ENCODE measurements around the gene PDF.
"Not testable (repeated sequence)": the region's sequence is repeated elsewhere in the genome, so short reads cannot be mapped to it uniquely, and the experiment has no call there.

PDF gene

GRCh38 chr16:69314534-69314933 lies 15.9 kb downstream of the PDF start:
- no peak for DNase-seq

- DNase-seq: no peak
Observed at GRCh38 chr16:69313469-69313868, 16.9 kb downstream of the PDF start.

- peak; percentile 41 for DNase-seq
Observed at GRCh38 chr16:69311533-69312387, 18.6 kb downstream of the PDF start.

- peak; percentile 92 for DNase-seq
Observed at GRCh38 chr16:69310653-69311532, 19.5 kb downstream of the PDF start, which contains the start of gene VPS4A. Gene VPS4A, plus strand, starts transcription at chr16:69311350. Its CDS starts 162 bp downstream, at chr16:69311512.

- DNase-seq: no peak
Observed at GRCh38 chr16:69309316-69309715, 21.1 kb downstream of the PDF start.

- no peak for DNase-seq
Observed at GRCh38 chr16:69307856-69308255, 22.5 kb downstream of the PDF start.

GRCh38 chr16:69307091-69307490 lies 23.3 kb downstream of the PDF start:
- DNase-seq: no peak

- no peak for DNase-seq
Observed at GRCh38 chr16:69306031-69306430, 24.4 kb downstream of the PDF start.

- no peak for DNase-seq
Observed at GRCh38 chr16:69302301-69302700, 28.1 kb downstream of the PDF start.

GRCh38 chr16:69301861-69302260 lies 28.5 kb downstream of the PDF start:
- DNase-seq: no peak

GRCh38 chr16:69301187-69301586 lies 29.2 kb downstream of the PDF start:
- DNase-seq: no peak

- no peak for DNase-seq
Observed at GRCh38 chr16:69298261-69298660, 32.1 kb downstream of the PDF start.

GRCh38 chr16:69296771-69297170 lies 33.6 kb downstream of the PDF start:
- not testable (repeated sequence) for DNase-seq

- DNase-seq: no peak
Observed at GRCh38 chr16:69294051-69294450, 36.3 kb downstream of the PDF start.

GRCh38 chr16:69293401-69293800 lies 37.0 kb downstream of the PDF start:
- DNase-seq: no peak

GRCh38 chr16:69291657-69292056 lies 38.7 kb downstream of the PDF start:
- not testable (repeated sequence) for DNase-seq

- DNase-seq: no peak
Observed at GRCh38 chr16:69286941-69287713, 43.3 kb downstream of the PDF start.

GRCh38 chr16:69285240-69285639 lies 45.1 kb downstream of the PDF start:
- DNase-seq: no peak

- DNase-seq: no peak
Observed at GRCh38 chr16:69283851-69284250, 46.5 kb downstream of the PDF start.

GRCh38 chr16:69277413-69277812 lies 53.0 kb downstream of the PDF start:
- no peak for DNase-seq

All from NK-92 treated with Interleukin-12 subunit alpha and Interleukin-12 subunit beta, amount 100 ng/mL, for 24 hours (cell line).